ENCODE data around the gene FRAT2. TPM values are rescaled to one million over a fixed set of nuclear protein-coding genes. Genes with fewer than 3 reads are reported as not detected.

Gene FRAT2
- total RNA-seq, 1 experiment from 2014 or later = 29.1 TPM

DNA sequence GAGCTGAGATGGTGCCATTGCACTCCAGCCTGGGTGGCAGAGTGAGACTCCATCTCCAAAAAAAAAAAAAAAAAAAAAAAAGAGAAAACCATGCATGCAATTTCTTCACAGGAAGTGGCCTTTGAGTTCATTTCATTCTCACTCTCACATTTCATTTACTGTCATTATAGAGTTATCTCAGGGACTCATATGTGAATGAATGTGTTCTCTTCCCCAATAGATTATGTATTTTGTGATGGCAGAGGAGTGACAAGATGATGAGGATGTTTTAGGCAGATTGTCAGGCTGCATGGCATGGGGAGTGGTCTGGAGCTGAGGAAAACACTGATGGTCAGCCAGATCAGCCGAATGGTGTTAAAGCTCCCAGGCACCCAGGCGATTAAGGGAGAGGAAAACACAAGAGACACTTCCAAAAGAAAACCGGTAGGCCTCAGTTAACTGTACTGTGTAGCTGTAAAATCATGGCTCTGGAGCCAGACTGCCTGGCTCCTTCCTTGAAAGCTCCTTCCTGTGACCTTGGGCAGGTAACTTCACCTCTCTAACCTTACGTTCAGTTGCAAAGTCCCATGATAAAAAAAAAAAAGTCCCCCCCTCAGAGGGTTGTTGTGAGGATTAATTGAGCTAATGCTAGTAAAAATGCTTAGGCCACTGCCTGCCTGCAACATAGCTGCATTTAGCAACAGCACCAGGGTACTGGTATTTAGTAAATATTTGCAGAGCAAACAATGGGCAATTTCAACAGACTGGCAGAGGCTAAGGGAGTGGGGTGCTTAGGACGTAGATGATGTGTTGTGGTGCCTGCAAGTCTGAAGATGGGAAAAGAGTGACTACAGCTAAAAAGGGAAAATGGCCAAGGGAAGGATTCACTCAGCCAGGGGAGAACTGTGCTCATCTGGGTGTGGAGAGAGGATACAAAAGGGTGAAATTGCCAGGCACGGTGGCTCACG is 6.9 kb downstream of the FRAT2 start:
- peak; percentile 39 for DNase-seq (ENCODE audit: low spot score)

DNA sequence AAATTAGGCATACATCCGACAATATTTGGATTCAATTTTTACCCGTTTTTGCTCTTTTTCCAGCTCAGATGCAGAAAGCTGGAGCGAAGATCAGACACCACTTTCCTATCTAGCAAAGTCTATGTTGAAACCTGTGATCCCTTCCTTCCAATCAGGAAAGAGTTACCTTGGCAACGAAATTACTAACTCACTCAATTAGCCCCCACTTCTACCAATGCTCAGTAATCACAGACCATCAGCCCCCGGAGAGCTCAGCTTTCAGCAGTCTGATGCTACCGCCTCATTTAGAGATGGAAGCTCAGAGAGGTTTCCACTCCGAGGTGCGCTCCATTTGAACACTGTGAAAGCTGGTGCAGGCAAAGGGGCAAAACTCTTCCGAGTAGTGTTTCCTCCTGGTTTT is 8.8 kb downstream of the FRAT2 start:
- DNase-seq (ENCODE audit: low spot score) = no peak

DNA sequence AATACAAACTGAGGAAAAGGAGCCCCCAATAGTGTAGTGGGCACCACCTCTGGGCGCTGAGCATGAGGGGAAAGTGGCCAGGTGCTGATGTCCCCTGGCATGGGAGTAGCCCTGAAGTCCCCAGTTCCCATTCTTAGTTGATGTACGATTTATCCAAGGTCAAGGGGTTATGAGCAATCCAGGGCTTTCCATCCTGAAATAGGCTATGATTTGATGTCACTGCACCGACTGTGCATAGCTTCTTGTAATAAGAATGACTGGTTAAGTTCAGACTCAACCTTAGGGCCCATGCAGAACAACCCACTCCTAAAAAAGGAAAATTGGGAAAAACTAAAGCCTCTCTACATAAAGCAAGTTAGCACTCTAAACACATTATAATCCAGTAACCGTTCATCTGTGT is 11.0 kb downstream of the FRAT2 start:
- no peak for DNase-seq (ENCODE audit: low spot score)

DNA sequence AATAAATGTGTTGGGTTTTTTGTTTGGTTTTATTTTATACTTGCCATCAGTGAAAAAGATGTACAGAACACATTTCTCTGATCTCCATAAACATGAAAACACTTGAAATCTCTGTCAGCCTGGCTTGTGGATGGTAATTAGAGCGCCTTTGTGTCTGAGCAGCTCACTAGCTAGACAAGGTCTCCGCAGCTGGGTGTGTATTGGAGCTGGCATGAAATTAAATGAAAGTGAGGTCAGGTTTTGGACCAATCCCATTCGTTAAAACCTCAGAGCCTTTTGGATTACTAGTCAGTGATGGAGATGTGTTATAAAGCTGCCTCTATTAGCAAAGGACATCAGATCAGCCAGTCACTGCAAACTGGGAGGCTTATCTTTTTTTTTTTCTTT is 12.7 kb downstream of the FRAT2 start:
- DNase-seq (ENCODE audit: low spot score) = no peak

DNA sequence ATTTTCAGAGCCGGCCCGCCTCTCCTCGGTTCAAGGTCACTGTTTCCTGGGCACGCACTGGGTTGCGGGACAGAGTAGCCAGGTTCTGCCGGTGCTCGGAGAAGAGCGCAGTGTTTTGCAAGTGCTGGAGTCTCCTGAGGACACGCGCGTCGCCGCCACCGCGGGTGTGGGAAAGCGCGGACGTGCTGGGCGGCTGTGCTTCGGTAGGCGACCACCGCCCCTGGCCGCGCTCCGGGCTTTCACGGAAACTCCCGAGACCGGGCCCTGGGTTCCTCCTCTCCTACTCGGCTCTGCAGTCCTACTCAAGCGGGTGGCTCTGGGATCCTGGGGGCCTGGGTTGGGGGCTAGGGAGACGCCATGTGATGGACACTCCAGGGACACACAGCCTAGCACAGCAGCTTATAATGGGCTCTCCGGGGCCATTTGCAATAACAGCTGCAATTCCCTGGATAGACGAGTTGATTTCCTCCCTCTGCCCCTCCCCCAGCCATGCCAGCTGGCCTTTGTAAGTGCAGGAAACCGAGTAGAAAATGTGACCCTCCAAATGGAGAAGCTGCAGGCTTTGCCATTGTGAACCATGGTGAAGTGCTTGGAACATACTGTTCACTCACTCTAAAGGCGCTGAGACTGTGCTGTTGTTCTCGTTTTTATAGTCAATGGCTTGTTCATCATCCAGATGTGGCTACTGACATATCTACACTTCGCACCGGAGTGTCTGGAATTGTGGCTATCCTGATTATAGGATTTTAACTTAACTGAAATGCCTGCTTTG is 13.3 kb downstream of the FRAT2 start:
- no peak for DNase-seq (ENCODE audit: low spot score)

DNA sequence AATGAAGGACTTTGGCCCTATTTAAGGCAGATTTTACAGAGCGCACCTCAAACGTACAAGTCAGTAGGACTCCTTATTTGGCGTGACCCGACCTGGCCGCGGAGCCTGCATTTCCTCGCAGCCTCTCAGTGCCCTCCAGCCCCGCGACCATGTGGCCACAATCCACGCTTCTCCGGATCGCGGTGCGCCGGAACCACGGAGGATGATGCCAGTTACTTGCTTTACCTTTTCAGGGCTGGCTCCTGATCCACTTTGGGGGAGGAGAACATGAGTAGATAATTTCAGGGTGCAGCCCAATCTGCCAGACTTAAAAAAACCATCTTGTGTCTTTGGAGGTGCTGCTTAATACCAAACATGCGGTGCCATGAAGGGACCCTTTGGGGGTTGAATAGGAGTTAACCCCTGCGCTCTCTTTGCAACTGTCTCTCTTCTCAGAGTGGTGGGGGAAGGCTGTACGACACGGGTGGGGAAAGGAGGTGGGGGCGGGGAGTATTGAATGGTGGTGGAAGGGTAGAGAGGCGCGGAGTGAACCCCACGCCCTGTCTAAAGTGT is 14.0 kb downstream of the FRAT2 start:
- no peak for DNase-seq (ENCODE audit: low spot score)

DNA sequence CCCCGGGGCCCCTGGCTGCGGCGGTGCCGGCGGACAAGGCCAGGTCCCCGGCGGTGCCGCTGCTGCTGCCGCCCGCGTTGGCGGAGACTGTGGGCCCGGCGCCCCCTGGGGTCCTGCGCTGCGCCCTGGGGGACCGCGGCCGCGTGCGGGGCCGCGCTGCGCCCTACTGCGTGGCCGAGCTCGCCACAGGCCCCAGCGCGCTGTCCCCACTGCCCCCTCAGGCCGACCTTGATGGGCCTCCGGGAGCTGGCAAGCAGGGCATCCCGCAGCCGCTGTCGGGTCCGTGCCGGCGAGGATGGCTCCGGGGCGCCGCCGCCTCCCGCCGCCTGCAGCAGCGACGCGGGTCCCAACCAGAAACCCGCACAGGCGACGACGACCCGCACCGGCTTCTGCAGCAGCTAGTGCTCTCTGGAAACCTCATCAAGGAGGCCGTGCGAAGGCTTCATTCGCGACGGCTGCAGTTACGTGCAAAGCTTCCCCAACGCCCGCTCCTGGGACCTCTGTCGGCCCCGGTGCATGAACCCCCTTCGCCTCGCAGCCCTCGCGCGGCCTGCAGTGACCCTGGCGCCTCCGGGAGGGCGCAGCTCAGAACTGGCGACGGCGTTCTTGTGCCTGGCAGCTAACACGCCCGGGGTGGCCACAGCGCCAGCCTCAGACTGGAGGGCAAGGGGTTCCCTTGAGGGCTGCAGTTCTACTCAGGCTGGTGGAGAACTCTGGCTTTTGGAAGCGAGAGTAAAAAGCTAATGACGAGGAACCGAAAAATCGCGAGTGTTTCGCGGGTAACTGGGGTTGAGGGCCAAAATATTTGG is 14.7 kb downstream of the FRAT2 start:
- peak; percentile 57 for DNase-seq (ENCODE audit: low spot score)

DNA sequence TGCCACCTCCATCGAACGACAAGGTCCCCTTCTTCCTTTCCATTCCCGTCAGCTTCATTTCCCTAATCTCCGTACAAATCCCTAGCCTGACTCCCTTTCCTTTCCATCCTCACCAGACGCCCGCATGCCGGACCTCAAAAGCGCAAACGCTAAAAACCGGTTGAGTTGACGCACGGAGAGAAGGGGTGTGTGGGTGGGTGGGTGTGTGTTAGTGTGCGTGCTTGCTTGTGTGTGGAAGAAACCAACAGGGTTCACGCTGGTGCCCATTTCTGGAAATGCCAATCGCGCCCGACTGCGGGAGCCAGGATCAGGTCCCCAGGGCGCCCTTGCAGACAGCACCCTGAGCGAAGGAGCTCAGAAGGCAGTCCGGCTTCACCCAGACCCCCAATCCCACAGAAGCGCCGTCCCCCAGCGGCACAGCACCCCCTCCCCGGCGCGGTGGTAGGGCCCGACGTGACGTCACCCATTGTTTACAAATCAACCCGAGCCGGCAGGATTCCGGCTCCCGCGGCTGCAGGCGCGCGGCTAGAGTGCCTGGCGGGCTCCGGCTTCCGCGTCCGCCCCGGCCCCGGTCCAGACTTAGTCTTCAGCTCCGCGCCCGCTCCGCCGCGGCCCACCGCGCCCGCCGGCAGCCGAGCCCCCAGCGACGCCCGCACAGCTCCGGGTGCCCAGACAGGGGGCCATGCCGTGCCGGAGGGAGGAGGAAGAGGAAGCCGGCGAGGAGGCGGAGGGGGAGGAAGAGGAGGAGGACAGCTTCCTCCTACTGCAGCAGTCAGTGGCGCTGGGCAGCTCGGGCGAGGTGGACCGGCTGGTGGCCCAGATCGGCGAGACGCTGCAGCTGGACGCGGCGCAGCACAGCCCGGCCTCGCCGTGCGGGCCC is 15.5 kb downstream of the FRAT2 start, which contains the start of gene FRAT1:
TSS of gene FRAT1 (plus strand) at position 500 of the 880 bp plus-strand sequence. CDS start at position 683, 183 bp downstream.
- DNase-seq (ENCODE audit: low spot score) = peak; percentile 87

DNA sequence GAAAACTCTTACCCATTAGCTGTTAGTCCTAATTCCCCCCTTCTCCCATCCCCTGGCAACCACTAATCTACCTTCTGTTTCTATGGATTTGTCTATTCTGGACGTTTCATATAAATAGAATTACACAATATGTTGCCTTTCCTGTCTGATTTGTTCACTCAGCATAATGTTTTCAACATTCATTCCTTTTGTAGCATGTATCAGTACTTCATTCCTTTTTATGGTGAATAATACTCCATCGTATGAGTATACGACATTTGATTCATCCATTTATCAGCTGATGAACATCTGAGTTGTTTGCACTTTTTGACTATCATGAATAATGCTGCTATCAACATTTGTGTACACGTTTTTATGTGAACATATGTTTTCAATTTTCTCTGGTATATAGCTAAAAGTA is 19.9 kb downstream of the FRAT2 start:
- DNase-seq (ENCODE audit: low spot score) = no peak

DNA sequence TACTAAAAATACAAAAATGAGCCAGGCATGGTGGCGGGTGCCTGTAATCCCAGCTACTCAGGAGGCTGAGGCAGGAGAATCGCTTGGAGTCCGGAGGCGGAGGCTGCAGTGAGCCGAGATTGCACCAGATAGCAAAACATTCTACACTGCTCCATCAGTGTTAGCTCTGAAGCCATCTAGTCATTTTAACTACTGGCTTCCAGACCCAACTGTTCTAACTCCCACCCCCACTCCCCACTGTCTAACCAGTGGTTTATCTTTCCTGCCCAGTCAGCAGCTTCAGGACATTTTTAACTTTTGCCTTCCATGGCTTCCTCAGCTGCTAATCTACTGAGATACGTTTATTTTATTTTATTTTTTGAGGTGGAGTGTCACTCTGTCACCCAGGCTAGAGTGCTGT is 21.6 kb downstream of the FRAT2 start:
- DNase-seq (ENCODE audit: low spot score) = no peak

DNA sequence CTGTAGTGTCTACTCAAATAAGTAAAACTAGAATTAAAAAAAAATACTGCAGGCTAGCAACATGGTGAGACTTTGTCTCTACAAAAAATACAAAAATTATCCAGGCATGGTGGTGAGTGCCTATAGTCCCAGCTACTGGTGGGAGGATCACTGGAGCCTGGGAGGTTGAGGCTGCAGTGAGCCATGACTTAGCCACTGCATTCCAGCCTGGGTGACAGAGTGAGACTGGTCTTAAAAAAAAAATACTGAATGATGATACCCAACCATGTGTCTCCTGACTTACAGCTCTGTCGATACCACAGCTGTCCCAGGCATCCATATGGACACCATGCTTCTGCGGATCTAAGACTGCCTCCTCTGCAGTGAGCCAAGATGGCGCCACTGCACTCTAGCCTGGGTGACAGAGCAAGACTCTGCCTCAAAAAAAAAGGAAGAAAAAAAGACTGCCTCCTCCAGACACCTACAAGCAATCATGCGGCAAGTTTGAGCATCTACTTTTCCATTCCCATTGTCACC is 23.4 kb downstream of the FRAT2 start:
- DNase-seq (ENCODE audit: low spot score) = no peak

DNA sequence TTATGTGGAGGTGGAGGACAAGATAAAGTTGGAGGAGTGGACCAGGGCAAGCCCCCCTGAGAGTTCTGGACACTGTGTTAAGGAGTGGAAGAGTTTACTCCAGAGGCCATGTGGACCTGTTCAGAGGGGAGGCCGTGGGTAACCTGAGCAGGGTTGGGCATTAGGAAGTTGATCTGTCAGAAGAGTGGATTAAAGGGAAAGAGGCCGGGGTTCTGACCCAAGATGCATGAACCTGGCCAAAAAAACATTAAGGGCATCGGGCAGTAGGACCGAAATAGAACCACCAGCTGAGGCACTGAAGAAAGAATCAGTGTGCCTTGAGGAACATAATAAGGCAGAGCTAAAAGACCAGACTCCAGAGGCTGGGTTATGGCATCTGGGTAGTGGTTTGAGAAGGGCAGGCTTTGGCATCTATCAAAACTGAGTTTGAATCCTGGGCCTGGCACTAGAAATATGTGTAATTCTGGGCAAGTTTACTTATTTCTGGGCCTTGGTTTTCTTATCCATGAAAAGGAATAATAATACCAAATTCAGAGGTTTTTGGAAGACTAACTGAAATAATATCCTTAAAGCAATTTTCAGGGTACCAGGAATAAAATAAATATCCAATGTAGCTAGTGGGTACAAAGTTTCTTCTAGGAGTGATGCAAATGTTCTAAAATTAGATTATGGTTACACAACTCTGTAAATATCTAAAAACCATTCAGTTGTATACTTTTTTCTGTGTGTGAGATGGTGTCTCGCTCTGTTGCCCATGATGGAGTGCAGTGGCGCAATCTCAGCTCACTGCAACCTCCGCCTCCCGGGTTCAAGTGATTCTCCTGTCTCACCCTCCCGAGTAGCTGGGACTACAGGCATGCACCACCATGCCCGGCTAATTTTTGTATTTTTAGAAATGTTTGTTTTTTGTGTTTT is 26.4 kb downstream of the FRAT2 start:
- no peak for DNase-seq (ENCODE audit: low spot score)

DNA sequence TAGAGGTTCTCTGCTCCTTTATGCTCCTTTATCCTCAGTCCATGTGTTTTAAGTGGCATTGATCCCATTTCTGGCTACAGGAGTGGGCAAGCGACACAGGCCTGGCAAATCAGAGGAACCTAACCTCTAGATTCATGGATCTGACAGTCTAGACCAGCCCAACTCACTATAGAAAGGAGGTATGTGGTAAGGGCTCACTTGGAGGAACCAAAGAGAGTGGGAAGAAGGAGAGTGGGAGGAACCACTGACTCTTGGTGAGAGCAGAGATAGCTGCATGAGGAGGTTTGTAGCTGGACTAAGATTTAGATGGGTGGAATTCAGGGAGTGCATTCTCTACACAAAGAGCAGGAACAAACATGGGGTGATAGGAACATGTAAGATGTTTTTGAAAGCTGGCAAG is 27.1 kb downstream of the FRAT2 start:
- no peak for DNase-seq (ENCODE audit: low spot score)

DNA sequence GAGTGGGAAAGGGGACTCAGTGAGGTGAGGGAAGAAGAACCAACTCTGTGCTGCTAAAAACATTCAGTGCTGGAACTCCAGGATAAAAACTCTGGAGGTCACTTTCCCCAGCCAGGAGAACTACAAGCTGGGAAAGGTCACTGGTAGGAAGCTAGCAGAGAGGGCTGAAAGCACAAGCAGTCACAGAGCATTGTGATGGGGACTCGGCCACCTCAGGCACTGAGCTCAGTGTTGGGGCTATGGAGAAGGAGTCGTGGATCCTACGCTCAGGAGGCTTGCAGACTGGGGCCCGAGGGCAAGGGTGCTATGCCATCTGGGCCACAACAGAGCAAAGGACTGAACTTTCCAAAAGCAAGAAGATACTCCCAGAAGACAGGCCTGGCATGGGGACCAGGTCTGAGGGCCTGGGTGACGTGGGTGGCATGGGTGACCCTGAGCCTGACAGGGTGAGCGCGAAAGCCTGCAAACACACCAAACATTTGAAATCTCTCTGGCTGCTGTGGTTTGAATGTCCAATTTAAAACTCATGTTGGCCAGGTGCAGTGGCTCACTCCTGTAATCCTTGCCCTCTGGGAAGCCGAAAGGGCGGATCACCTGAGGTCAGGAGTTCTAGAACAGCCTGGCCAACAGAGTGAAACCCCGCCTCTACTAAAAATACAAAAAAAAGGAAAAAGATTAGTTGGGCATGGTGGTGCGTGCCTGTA is 32.3 kb downstream of the FRAT2 start:
- no peak for DNase-seq (ENCODE audit: low spot score)

DNA sequence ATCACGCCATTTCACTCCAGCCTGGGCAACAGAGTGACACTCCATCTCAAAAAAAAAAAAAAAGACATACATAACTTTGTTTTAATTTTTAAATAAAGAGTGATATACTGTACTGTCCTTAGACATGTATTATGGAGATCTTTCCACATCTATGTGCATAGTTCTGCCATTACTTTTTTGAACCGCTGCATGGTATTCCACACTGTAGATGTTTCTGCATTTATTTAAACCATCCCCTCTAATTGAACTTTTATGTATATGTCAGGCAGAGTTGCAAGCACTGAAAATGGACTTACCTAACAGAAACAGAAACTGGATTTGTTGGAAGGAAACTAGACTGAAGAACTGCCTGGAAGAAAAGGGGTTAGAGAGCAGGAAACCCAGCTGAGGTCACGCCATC is 33.5 kb downstream of the FRAT2 start:
- DNase-seq (ENCODE audit: low spot score) = no peak

DNA sequence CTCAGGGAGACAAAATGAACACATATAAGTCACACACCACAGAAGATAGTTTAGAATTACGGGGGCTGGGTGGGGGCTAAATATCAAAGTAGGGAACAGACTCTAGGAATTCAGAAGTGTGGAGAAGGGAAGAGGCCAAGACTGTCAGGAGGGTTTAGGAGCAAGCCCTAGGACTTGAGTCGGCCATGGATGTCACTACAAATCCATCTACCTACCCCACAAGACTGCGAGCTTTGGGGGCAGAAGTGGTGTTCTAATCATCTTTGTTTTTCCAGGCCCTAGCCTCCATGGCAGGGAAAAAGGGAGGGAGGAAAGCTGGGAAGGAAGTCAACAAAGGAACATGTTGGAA is 36.3 kb downstream of the FRAT2 start:
- DNase-seq (ENCODE audit: low spot score) = no peak

DNA sequence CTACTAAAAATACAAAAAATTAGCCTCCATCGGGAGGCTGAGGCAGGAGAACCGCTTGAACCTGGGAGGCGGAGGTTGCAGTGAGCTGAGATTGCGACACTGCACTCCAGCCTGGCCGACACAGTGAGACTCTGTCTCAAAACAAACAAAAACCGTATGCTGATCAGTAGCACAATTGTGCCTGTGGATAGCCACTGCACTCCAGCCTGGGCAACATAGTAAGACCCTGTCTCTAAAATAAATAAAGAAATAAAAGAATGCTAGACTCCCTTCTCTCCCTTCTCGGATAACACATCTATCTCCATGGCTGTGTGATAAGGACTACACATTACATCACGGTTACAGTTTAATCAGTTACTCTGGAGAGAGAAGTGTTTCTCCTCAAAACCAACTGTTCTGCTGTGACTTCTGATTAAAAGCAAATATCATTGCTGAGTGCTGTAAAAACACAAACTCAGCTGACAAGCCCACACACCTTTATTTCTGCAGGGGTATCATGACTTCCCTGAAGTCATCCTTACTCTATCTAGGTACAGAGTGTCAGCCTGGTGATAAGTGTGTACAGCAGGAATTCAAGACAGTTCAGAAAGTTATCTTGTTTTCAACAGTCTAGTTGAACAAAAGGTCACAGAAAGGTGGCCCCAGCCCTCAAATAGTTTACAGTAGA is 36.8 kb downstream of the FRAT2 start:
- DNase-seq (ENCODE audit: low spot score) = no peak

DNA sequence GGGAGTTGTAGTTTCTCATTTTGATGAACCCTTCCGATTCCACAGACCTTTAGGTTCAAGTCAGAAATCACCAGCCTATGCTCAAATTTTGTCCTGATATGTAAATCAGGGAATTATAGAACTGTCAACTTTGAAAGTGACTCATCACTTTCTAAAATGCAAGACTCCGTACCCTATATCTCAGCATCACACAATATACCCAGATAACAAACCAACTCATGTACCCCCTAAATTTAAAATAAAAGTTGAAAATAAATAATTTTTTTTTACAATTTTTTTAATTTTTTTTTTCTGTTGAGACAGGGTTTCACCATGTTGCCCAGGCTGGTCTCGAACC is 41.7 kb downstream of the FRAT2 start:
- no peak for DNase-seq (ENCODE audit: low spot score)
